ENCODE results near the gene GSTO2. TPM values are rescaled to one million over a fixed set of nuclear protein-coding genes. Genes with fewer than 3 reads are reported as not detected.

GSTO2 gene
- total RNA-seq, 1 donor, result 3.4 TPM

DNA sequence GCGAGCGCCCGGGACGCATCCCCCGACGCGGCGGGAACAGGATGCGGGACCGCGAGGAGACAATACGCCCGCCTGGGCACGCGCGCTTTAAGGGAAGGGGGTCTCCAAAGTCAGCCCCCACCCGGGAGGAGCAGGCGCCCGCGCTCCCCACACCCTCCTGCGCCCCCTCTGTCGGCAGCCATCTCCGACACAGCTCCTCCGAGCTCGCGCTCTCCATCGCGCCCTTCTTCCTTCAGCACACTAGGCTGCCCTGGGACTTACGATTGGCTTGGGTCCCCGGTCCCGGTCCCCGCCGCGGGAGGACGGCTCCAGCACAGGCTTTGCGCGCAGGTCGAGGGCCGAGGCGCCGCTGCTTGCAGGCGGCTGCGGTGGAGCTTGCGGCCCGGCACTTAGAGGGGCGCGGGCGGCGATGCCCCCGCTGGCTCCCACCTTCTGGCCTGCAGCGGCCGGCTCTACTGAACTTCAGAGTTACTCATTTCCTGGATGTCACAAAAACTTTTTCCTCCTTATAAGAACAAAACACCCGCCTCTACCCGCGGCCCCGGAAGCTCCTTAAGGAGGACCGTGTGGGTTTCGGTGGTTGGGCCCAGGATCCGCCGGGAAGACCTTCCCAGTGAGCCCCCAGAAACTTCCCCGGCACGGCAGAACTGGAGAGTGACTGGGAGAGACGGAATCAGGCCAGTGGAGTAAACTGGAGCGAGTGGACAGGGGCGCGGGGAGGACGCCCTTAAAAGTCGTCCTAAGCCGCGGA is 69.2 kb downstream of the GSTO2 start, which contains the start of gene ITPRIP:
TSS of gene ITPRIP (minus strand) at position 481 of the 751 bp plus-strand sequence. CDS start 22,414 bp downstream, outside the sequence.
- TF ChIP-seq, protein P1, sequence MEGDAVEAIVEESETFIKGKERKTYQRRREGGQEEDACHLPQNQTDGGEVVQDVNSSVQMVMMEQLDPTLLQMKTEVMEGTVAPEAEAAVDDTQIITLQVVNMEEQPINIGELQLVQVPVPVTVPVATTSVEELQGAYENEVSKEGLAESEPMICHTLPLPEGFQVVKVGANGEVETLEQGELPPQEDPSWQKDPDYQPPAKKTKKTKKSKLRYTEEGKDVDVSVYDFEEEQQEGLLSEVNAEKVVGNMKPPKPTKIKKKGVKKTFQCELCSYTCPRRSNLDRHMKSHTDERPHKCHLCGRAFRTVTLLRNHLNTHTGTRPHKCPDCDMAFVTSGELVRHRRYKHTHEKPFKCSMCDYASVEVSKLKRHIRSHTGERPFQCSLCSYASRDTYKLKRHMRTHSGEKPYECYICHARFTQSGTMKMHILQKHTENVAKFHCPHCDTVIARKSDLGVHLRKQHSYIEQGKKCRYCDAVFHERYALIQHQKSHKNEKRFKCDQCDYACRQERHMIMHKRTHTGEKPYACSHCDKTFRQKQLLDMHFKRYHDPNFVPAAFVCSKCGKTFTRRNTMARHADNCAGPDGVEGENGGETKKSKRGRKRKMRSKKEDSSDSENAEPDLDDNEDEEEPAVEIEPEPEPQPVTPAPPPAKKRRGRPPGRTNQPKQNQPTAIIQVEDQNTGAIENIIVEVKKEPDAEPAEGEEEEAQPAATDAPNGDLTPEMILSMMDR (IDR thresholded peaks at IDR 0.05; ENCODE audit: insufficient read depth, low read length), result peak; percentile 37
- peak within 1 kb of the TSS; percentile 92 for H3K4me3 ChIP-seq (ENCODE audit: low read depth, low read length)
- peak; percentile 91 for DNase-seq (ENCODE audit: low read depth)

DNA sequence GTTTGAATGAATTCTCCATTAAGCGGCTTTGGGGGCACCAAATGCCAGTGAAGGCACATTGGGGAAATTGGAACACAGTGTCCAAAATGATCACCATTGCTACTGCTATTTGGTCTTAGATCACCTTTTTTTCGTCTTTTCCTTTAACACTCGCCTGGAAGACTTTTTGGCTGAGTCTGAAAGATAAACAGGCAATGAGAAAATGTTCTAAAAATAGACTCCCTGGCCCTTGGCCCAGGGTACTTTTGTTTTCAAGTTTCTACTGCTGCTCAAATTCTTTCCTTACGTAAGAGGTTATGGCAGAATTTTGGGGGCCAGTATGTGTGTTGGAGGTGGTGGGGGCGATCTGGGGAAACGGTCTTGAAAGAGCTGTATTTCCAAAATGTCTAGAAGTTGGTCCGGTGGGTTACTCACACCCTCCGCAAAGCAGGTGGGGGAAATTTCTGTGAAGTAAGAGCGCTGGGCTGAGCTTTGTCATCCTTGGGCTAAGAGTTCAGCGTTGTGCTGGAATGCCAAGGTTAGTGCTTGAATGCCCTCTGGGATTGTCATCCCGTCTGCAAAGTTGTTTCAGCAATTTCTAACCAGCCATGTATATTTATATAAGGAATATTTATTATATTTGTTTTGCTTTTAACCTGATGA is 70.6 kb downstream of the GSTO2 start:
- peak; percentile 90 for DNase-seq (ENCODE audit: low read depth)
- peak overlapping the region; percentile 92 for H3K4me3 ChIP-seq (ENCODE audit: low read depth, low read length)
- TF ChIP-seq, protein P1 (IDR thresholded peaks at IDR 0.05; ENCODE audit: insufficient read depth, low read length), result no peak

DNA sequence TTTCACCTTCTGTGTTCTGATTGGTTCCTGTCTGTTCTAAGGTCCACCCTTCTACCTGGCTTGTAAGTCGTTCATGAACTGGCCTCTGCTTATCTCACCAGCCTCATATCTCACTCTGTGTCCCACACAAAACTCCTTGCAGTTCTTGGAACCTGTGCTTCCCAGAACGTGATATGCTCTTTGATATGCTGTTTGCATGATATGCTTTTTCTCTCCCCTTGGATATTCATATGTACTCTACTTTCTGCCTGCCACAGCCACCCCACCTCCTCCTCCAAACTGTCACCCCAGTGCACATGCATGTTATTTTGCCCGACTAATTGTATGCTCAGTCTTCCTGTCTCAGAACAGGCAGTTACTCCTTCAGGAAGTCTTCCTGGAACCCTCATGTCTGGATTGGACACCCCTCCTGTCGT is 71.1 kb downstream of the GSTO2 start:
- TF ChIP-seq, protein P1 (IDR thresholded peaks at IDR 0.05; ENCODE audit: insufficient read depth, low read length), result no peak
- H3K4me3 ChIP-seq (ENCODE audit: low read depth, low read length), result no peak overlapping the region
- DNase-seq (ENCODE audit: low read depth), result no peak

DNA sequence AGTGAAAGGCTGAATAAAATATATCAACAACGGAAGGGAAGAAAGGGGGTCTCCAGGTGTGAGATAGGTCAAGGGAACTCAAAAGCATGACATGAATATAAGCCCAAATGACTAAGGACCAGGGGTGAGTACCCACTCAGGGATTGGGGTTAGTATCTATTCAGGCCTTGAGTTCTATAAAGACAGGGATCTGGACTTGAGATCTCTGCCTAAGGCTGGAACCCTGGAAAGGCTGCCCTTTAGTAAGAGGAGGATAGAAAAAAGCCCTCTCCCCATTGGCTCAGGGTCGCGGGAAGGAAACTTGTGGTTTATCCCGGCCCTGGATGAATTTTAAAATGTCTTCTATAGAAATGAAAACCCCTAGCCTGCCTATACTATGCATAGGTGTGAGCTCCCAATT is 71.7 kb downstream of the GSTO2 start:
- no peak for DNase-seq (ENCODE audit: low read depth)
- TF ChIP-seq, protein P1 (IDR thresholded peaks at IDR 0.05; ENCODE audit: insufficient read depth, low read length), result no peak
- no peak overlapping the region for H3K4me3 ChIP-seq (ENCODE audit: low read depth, low read length)

DNA sequence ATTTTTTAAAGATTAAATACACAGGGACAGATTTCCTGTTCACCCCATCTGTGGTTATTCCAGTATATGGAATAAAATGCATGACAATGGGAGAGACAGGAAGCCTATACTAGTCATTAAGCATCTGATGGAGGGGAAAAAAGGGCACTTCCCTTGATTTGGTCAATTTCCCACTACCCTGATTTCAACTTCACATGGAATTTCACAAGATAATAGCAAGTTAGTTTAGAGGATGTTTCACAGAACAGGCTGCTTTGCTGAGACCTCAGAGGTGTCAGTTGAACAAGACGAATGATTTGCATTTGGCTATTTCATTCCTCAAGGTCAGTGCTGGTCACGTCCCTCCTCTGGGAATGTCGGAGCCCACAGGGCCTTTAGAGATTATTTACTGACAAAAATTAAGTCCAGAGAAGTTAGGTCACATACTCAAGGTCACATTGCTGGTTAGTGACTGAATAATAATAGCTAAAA is 74.0 kb downstream of the GSTO2 start:
- TF ChIP-seq, protein P1 (IDR thresholded peaks at IDR 0.05; ENCODE audit: insufficient read depth, low read length), result no peak
- no peak for DNase-seq (ENCODE audit: low read depth)
- no peak overlapping the region for H3K4me3 ChIP-seq (ENCODE audit: low read depth, low read length)

DNA sequence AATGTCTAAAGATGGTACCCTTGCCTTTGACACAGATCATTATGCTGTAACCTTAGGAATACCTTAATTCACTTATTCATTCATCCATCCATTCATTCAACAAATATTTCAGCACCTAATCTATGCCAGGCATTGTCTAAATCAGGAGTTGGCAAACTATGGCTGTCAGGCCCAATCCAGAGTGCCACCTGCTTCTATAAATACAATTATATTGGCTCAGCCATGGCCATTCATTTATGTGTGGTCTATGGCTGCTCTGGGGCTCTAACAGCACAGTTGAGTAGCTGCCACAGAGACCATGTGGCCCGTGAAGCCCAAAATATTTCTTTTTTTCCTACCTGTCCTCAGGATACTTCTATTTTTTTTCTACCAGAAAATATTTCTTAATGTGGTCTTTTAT is 75.2 kb downstream of the GSTO2 start:
- no peak overlapping the region for H3K4me3 ChIP-seq (ENCODE audit: low read depth, low read length)
- no peak for DNase-seq (ENCODE audit: low read depth)
- TF ChIP-seq, protein P1 (IDR thresholded peaks at IDR 0.05; ENCODE audit: insufficient read depth, low read length), result no peak
